PFSK-1 (cell line): ENCODE results near the gene CCDC170.

Experiments used
- POLR2AphosphoS5 ChIP-seq: IDR thresholded peaks from 2 replicates; pipeline ENCODE4 v1.6.1; 2012; ENCODE audit warnings: low read depth, mild to moderate bottlenecking, control low read depth, low read length, moderate library complexity
- REST ChIP-seq, 2 experiments: IDR thresholded peaks; 2 replicates each; pipeline versions ENCODE4 v1.6.1 to v1.8.0; 2011 to 2012; ENCODE audit warnings: low read depth in 2 of 2, low read length in 2 of 2, control low read depth in 1 of 2, inconsistent platforms in 1 of 2, mild to moderate bottlenecking in 1 of 2, moderate library complexity in 1 of 2; ENCODE audit not compliant: insufficient read depth in 1 of 2
- SIN3A ChIP-seq: IDR thresholded peaks from 2 replicates; pipeline ENCODE4 v1.6.1; 2012; ENCODE audit warnings: mild to moderate bottlenecking, low read length, moderate library complexity, borderline replicate concordance; ENCODE audit not compliant: insufficient read depth
- TAF1 ChIP-seq: IDR thresholded peaks from 2 replicates; pipeline ENCODE4 v1.6.1; 2012; ENCODE audit warnings: low read length, control low read depth, borderline replicate concordance; ENCODE audit not compliant: insufficient read depth

GRCh38 chr6:151534576-151534975 is 40.8 kb downstream of the CCDC170 start:
- no peak for TF ChIP-seq TAF1
- TF ChIP-seq POLR2AphosphoS5, result no peak
- TF ChIP-seq SIN3A, result no peak
- no peak for TF ChIP-seq REST (IDR thresholded peaks at IDR 0.05; ENCODE audit: insufficient read depth in 1 of 2, low read depth in 2 of 2, low read length in 2 of 2)
